A549 (cell line): ENCODE data around the gene NTRK1. TPM values are rescaled to one million over a fixed set of nuclear protein-coding genes. Genes with fewer than 3 reads are reported as not detected.

Experiments
- ATAC-seq, 2 experiments: fragments of 200-7000 bp in 1 of 2; fragments of >200 bp in 1 of 2; cut with Nextera tagmentation in 1 of 2; cut with Tn5 transposase in 1 of 2; 3 replicates each; pipeline versions ENCODE4 v1.8.0 to v1.9.1; 2018 to 2020; ENCODE audit warnings: mild to moderate bottlenecking in 1 of 2, moderate library complexity in 1 of 2
- CTCF ChIA-PET: fragments of 300-600 bp; sonication (Branson Sonifier 250); formaldehyde crosslinking; extraction: SDS; loops from one replicate; lab custom pipeline; 2021; ENCODE audit warnings: antibody characterized with exemption, inconsistent platforms; lab: Yijun Ruan, JAX
- POLR2A ChIA-PET: fragments of 350-600 bp; formaldehyde crosslinking; extraction: SDS; loops from one replicate; lab custom pipeline; 2021; ENCODE audit warnings: antibody characterized with exemption, inconsistent platforms; lab: Yijun Ruan, JAX
- DNase-seq, 2 experiments: peaks; one replicate each; pipeline versions ENCODE4 v3.0.0 to v3.0.0-alpha.2; 2011 to 2016; ENCODE audit warnings: low read depth in 1 of 2, low spot score in 1 of 2
- FAIRE-seq: peaks from 2 replicates; lab custom pipeline; 2011; peaks lifted over from hg19 to GRCh38; lab: Jason Lieb, UNC
- H3K27ac ChIP-seq, 2 experiments: fragments of >200 bp; sonication (Bioruptor Twin); formaldehyde crosslinking; 3 replicates each; pipeline ENCODE4 v1.5.1; 2016 to 2017
- H3K4me1 ChIP-seq: fragments of >200 bp; sonication (Bioruptor Twin); formaldehyde crosslinking; 3 replicates; pipeline ENCODE4 v1.6.1; 2016
- H3K4me2 ChIP-seq: fragments of >200 bp; sonication (Bioruptor Twin); formaldehyde crosslinking; 3 replicates; pipeline ENCODE4 v1.6.1; 2016
- H3K4me3 ChIP-seq: fragments of >200 bp; sonication (Bioruptor Twin); formaldehyde crosslinking; 3 replicates; pipeline ENCODE4 v1.5.1; 2016
- H3K9me3 ChIP-seq: fragments of >200 bp; sonication (Bioruptor Twin); formaldehyde crosslinking; 3 replicates; pipeline ENCODE4 v1.6.1; 2016
- BCL3 ChIP-seq: fragments of >200 bp; sonication (Bioruptor Twin); formaldehyde crosslinking; IDR thresholded peaks from 3 replicates; pipeline ENCODE4 v1.6.1; 2016
- CEBPB ChIP-seq, 2 experiments: fragments of >200 bp in 1 of 2; sonication (Bioruptor Twin) in 1 of 2; formaldehyde crosslinking in 1 of 2; IDR thresholded peaks; 2 replicates each; pipeline ENCODE4 v1.6.1; 2012 to 2016
- CTCF ChIP-seq: fragments of >200 bp; sonication (Bioruptor Twin); formaldehyde crosslinking; IDR thresholded peaks from 3 replicates; pipeline ENCODE4 v1.5.1; 2016
- EHMT2 ChIP-seq: fragments of 200-600 bp; sonication (generic); IDR thresholded peaks from 2 replicates; pipeline ENCODE4 v1.6.1; 2016; ENCODE audit warnings: antibody characterized with exemption, low read depth, mild to moderate bottlenecking, moderate library complexity
- ELK1 ChIP-seq: fragments of 150-350 bp; IDR thresholded peaks from 2 replicates; pipeline ENCODE4 v1.6.1; 2014; ENCODE audit warnings: low read depth, mild to moderate bottlenecking, low read length
- FOXS1 ChIP-seq: fragments of 250-450 bp; sonication (Bioruptor Pico); IDR thresholded peaks from 2 replicates; pipeline ENCODE4 v1.5.0; 2020; ENCODE audit warnings: mild to moderate bottlenecking, moderate library complexity
- KDM5A ChIP-seq: fragments of 200-600 bp; sonication (generic); IDR thresholded peaks from 2 replicates; pipeline ENCODE4 v1.6.1; 2016; ENCODE audit warnings: antibody characterized with exemption, mild to moderate bottlenecking
- MAX ChIP-seq: IDR thresholded peaks from 2 replicates; pipeline ENCODE4 v1.6.1; 2012
- MYC ChIP-seq: IDR thresholded peaks from 2 replicates; pipeline ENCODE4 v1.6.1; 2012; ENCODE audit warnings: mild to moderate bottlenecking, inconsistent platforms, low read length, improper control_type of control experiment, borderline replicate concordance
- NPAS2 ChIP-seq: fragments of 250-450 bp; sonication (Bioruptor Pico); IDR thresholded peaks from 2 replicates; pipeline ENCODE4 v1.8.0; 2022; ENCODE audit warnings: mild to moderate bottlenecking, moderate library complexity, borderline replicate concordance
- POLR2A ChIP-seq: IDR thresholded peaks from 2 replicates; pipeline ENCODE4 v1.6.1; 2012; ENCODE audit warnings: mild to moderate bottlenecking, low read length
- RAD21 ChIP-seq, 2 experiments: fragments of >200 bp in 1 of 2; sonication (Bioruptor Twin) in 1 of 2; formaldehyde crosslinking in 1 of 2; IDR thresholded peaks in 1 of 2; conservative IDR thresholded peaks in 1 of 2; 2 replicates in 1 of 2; 3 replicates in 1 of 2; pipeline ENCODE4 v1.6.1; 2012 to 2018; ENCODE audit warnings: inconsistent platforms in 1 of 2
- RCOR1 ChIP-seq: fragments of 150-350 bp; IDR thresholded peaks from 2 replicates; pipeline ENCODE4 v1.6.1; 2014; ENCODE audit warnings: antibody characterized with exemption, low read length, low read depth
- REST ChIP-seq: fragments of 200-600 bp; sonication (generic); IDR thresholded peaks from 2 replicates; pipeline ENCODE4 v1.6.1; 2016; ENCODE audit warnings: antibody characterized with exemption, mild to moderate bottlenecking, moderate library complexity
- SMC3 ChIP-seq: fragments of >200 bp; sonication (Bioruptor Twin); formaldehyde crosslinking; IDR thresholded peaks from 3 replicates; pipeline ENCODE4 v1.6.1; 2018; ENCODE audit warnings: inconsistent platforms
- SREBF2 ChIP-seq: fragments of 450-650 bp; IDR thresholded peaks from 2 replicates; pipeline ENCODE4 v1.6.1; 2014; ENCODE audit warnings: mild to moderate bottlenecking, moderate library complexity
- ZFP36 ChIP-seq: fragments of 450-650 bp; IDR thresholded peaks from 2 replicates; pipeline ENCODE4 v1.6.1; 2014; ENCODE audit warnings: borderline replicate concordance; ENCODE audit not compliant: partially characterized antibody
- WGBS: methylation state at CpG from one replicate; pipeline ENCODE4 v1.1.6; 2017; ENCODE audit errors: missing lambda C conversion rate; 5-methylcytosine and 5-hydroxymethylcytosine counted together
- polyA plus RNA-seq, 4 experiments: library from polyadenylated mRNA; depleted of rRNA in 3 of 4; stranded (reverse); fragments of >200 nt; fragmentation: RNase III in 1 of 4; extraction: RNeasy Plus Mini Kit Qiagen cat#74134 plus additional on column Dnase treatment in 1 of 4; gene quantifications; 2 replicates in 3 of 4; 3 replicates in 1 of 4; pipeline ENCODE4 v1.2.3, GENCODE V29; 2011 to 2017

The NTRK1 gene
- polyA plus RNA-seq, 2 of the 4 experiments (the other 2 are of a cell fraction): 0.05 to 0.18 TPM

GRCh38 chr1:156892190-156893047 is 31.8 kb downstream of the NTRK1 start:
- ChIA-PET CTCF (interaction anchor here (0.6 to 20.8 kb wide), 37 partner anchors 11 to 307 kb away, joined by 3 to 341 read pairs (median 6); partner anchors contain the start of genes INSRR, ISG20L2, LRRC71 and METTL25B), POLR2A (interaction anchor here (1.2 kb wide), 1 partner anchor 36 kb away, joined by 3 read pairs; no protein-coding TSS in a partner anchor)
- Histone ChIP-seq H3K9me3 (no peaks in the 10 kb centered on the region), H3K27ac (peak overlapping the region; percentile 61 to 93; a peak in 5 of 6 replicates), H3K4me3 (peak overlapping the region; percentile 19; the same call in 2 of the 3 replicates), H3K4me1 (peaks cover 40% of the 10 kb centered on the region), H3K4me2 (peak overlapping the region; percentile 71)
- 26% methylated on average over 48 of the region's 48 CpGs for WGBS
- TF ChIP-seq BCL3: no peak
- TF ChIP-seq NPAS2 (CRISPR knock-in tag): no peak
- TF ChIP-seq RCOR1: no peak
- peak in 1 of 2 experiments; percentile 24; a peak in 1 of 4 replicates for TF ChIP-seq CEBPB (IDR thresholded peaks at IDR 0.05)
- no peak for TF ChIP-seq POLR2A
- TF ChIP-seq RAD21 (conservative IDR thresholded peaks at IDR 0.05 in 1 of 2, IDR thresholded peaks at IDR 0.05 in 1 of 2): peak; percentile 69 to 83
- peak; percentile 97 for TF ChIP-seq SMC3
- TF ChIP-seq REST: no peak
- TF ChIP-seq ZFP36: no peak
- TF ChIP-seq KDM5A: no peak
- TF ChIP-seq ELK1: no peak
- TF ChIP-seq FOXS1 (CRISPR knock-in tag): no peak
- TF ChIP-seq CTCF: peak; percentile 93
- TF ChIP-seq EHMT2: no peak
- peak; percentile 54 for TF ChIP-seq MAX
- no peak for TF ChIP-seq MYC
- no peak for TF ChIP-seq SREBF2
- DNase-seq: peak; percentile 89
- peak; percentile 65 to 86 for ATAC-seq
- no peak for FAIRE-seq
